Endodermal cell (in vitro differentiated cells): Measurements from ENCODE around the gene NAA15. TPM values are rescaled to one million over a fixed set of nuclear protein-coding genes. Genes with fewer than 3 reads are reported as not detected.

ENCODE experiments used
- DNase-seq: peaks from one replicate; pipeline ENCODE4 v3.0.0-alpha.2; 2017
- H3K27ac ChIP-seq: 2 replicates; pipeline ENCODE4 v1.5.1; 2013; ENCODE audit warnings: mild to moderate bottlenecking, low read depth, low read length, moderate library complexity
- H3K27me3 ChIP-seq: 2 replicates; pipeline ENCODE4 v1.6.1; 2013; ENCODE audit warnings: mild to moderate bottlenecking, low read length, moderate library complexity; ENCODE audit not compliant: insufficient read depth, control insufficient read depth, poor library complexity, severe bottlenecking
- H3K36me3 ChIP-seq: 2 replicates; pipeline ENCODE4 v1.7.0; 2013; ENCODE audit warnings: mild to moderate bottlenecking, low read length, moderate library complexity; ENCODE audit not compliant: control insufficient read depth, insufficient read depth
- H3K4me1 ChIP-seq: one replicate; pipeline ENCODE4 v1.7.0; 2013; ENCODE audit warnings: low read length; ENCODE audit not compliant: control insufficient read depth, insufficient read depth
- H3K4me3 ChIP-seq: 2 replicates; pipeline ENCODE4 v1.5.1; 2013; ENCODE audit warnings: mild to moderate bottlenecking, low read length, moderate library complexity
- H3K9ac ChIP-seq: 2 replicates; pipeline ENCODE4 v1.6.1; 2013; ENCODE audit warnings: mild to moderate bottlenecking, low read length, moderate library complexity; ENCODE audit not compliant: poor library complexity, severe bottlenecking; ENCODE audit errors: extremely low read depth
- H3K9me3 ChIP-seq: 2 replicates; pipeline ENCODE4 v1.6.1; 2013; ENCODE audit warnings: mild to moderate bottlenecking, low read length, moderate library complexity; ENCODE audit not compliant: control insufficient read depth
- H3K27ac Mint-ChIP-seq: 2 replicates; pipeline ENCODE4 v1.8.0; 2020; ENCODE audit warnings: mixed read lengths
- H3K27me3 Mint-ChIP-seq: 2 replicates; pipeline ENCODE4 v1.8.0; 2021; ENCODE audit warnings: mild to moderate bottlenecking, mixed read lengths; ENCODE audit not compliant: insufficient read depth
- H3K36me3 Mint-ChIP-seq: 2 replicates; pipeline ENCODE4 v1.8.0; 2020; ENCODE audit warnings: low read depth, mixed read lengths
- H3K4me1 Mint-ChIP-seq: 2 replicates; pipeline ENCODE4 v1.8.0; 2020; ENCODE audit warnings: mixed read lengths
- H3K4me3 Mint-ChIP-seq: 2 replicates; pipeline ENCODE4 v1.8.0; 2020; ENCODE audit warnings: mild to moderate bottlenecking, moderate library complexity, mixed read lengths
- H3K9me3 Mint-ChIP-seq: 2 replicates; pipeline ENCODE4 v1.8.0; 2020; ENCODE audit warnings: mild to moderate bottlenecking, mixed read lengths
- CTCF ChIP-seq: fragments of 200-600 bp; sonication (generic); conservative IDR thresholded peaks from 2 replicates; pipeline ENCODE4 v1.5.0; 2021; ENCODE audit warnings: antibody characterized with exemption, mild to moderate bottlenecking
- WGBS, 2 experiments: methylation state at CpG; one replicate each; pipeline versions ENCODE4 v1.1.5 to v1.1.7; 2013; ENCODE audit warnings: missing lambda C conversion rate in 2 of 2, mixed read lengths in 1 of 2; ENCODE audit not compliant: insufficient coverage in 1 of 2, insufficient read length in 1 of 2; 5-methylcytosine and 5-hydroxymethylcytosine counted together
- total RNA-seq, 2 donors: library from RNA; stranded (reverse); fragmentation: NEBNext Ultra II Directional in 1 of 2; extraction: Animal tissue kit (Norgen Biotek cat#: 25700) in 1 of 2; gene quantifications; 2 replicates in 1 of 2; 3 replicates in 1 of 2; pipeline ENCODE4 v1.2.1, GENCODE V29; 2021

NAA15 gene
- total RNA-seq, 2 donors from 2014 or later, result 64.7 to 78.9 TPM

- Histone ChIP-seq H3K9me3 (no peaks in the 10 kb centered on the region), H3K9ac (no peak overlapping the region), H3K4me1 (no peaks in the 10 kb centered on the region), H3K4me3 (no peak overlapping the region), H3K27me3 (peaks cover 42% of the 10 kb centered on the region), H3K27ac (no peak overlapping the region), H3K36me3 (no peaks in the 10 kb centered on the region)
- Mint-ChIP-seq H3K36me3 (no peaks in the 10 kb centered on the region), H3K27ac (no peak overlapping the region), H3K4me3 (no peak overlapping the region), H3K9me3 (no peaks in the 10 kb centered on the region), H3K4me1 (peaks cover 6% of the 10 kb centered on the region), H3K27me3 (peaks cover 34% of the 10 kb centered on the region)
- no peak for TF ChIP-seq CTCF
- DNase-seq, result no peak
- WGBS, 2 experiments, result no CpG with 5 or more reads among the region's 1 CpG
Observed at GRCh38 chr4:139274790-139275189, 26.5 kb upstream of the NAA15 start.

- no peaks in the 10 kb centered on the region for H3K9me3 ChIP-seq
- Mint-ChIP-seq H3K36me3 (no peaks in the 10 kb centered on the region), H3K4me3 (no peak overlapping the region), H3K27ac (no peak overlapping the region), H3K27me3 (peaks cover 39% of the 10 kb centered on the region), H3K9me3 (no peaks in the 10 kb centered on the region), H3K4me1 (peaks cover 6% of the 10 kb centered on the region)
- H3K36me3 ChIP-seq, result no peaks in the 10 kb centered on the region
- 98 to 100% methylated on average over 1 to 4 of the region's 4 CpGs for WGBS, 2 experiments
- H3K4me3 ChIP-seq, result no peak overlapping the region
- peaks cover 47% of the 10 kb centered on the region for H3K27me3 ChIP-seq
- no peak overlapping the region for H3K9ac ChIP-seq
- no peak for TF ChIP-seq CTCF
- H3K4me1 ChIP-seq, result no peaks in the 10 kb centered on the region
- DNase-seq, result no peak
- no peak overlapping the region for H3K27ac ChIP-seq
Observed at GRCh38 chr4:139275281-139275735, 26.0 kb upstream of the NAA15 start.

GRCh38 chr4:139278485-139278884 lies 22.8 kb upstream of the NAA15 start:
- Mint-ChIP-seq H3K4me1 (peaks cover 6% of the 10 kb centered on the region), H3K9me3 (no peaks in the 10 kb centered on the region), H3K4me3 (peak overlapping the region; percentile 58), H3K36me3 (no peaks in the 10 kb centered on the region), H3K27me3 (peaks cover 54% of the 10 kb centered on the region), H3K27ac (no peak overlapping the region)
- 91 to 96% methylated on average over 9 to 13 of the region's 16 CpGs for WGBS, 2 experiments
- Histone ChIP-seq H3K9me3 (no peaks in the 10 kb centered on the region), H3K4me1 (no peaks in the 10 kb centered on the region), H3K27me3 (peaks cover 54% of the 10 kb centered on the region), H3K9ac (no peak overlapping the region), H3K36me3 (no peaks in the 10 kb centered on the region), H3K27ac (no peak overlapping the region), H3K4me3 (no peak overlapping the region)
- TF ChIP-seq CTCF, result no peak
- no peak for DNase-seq
